H9 (cell line): Measurements from ENCODE around the gene MAZ. TPM values are rescaled to one million over a fixed set of nuclear protein-coding genes. Genes with fewer than 3 reads are reported as not detected.

Experiments
- DNase-seq: peaks from one replicate; pipeline ENCODE4 v3.0.0-alpha.2; 2017
- H2AFZ ChIP-seq: one replicate; pipeline ENCODE4 v1.6.1; 2013; ENCODE audit warnings: mild to moderate bottlenecking, low read length, control low read depth, moderate library complexity
- H2AK5ac ChIP-seq: 2 replicates; pipeline ENCODE4 v1.6.1; 2013; ENCODE audit warnings: low read length, control low read depth, mixed read lengths; ENCODE audit not compliant: insufficient read length
- H2BK120ac ChIP-seq: one replicate; pipeline ENCODE4 v1.6.1; 2013; ENCODE audit warnings: low read depth, mild to moderate bottlenecking, low read length, control low read depth, inconsistent platforms; ENCODE audit not compliant: poor library complexity, severe bottlenecking
- H2BK12ac ChIP-seq: 2 replicates; pipeline ENCODE4 v1.6.1; 2013; ENCODE audit warnings: low read length, control low read depth, mixed read lengths, low read depth; ENCODE audit not compliant: insufficient read length
- H2BK15ac ChIP-seq: 2 replicates; pipeline ENCODE4 v1.6.1; 2013; ENCODE audit warnings: low read depth, low read length, control low read depth
- H2BK20ac ChIP-seq: one replicate; pipeline ENCODE4 v1.6.1; 2013; ENCODE audit warnings: low read depth, mild to moderate bottlenecking, low read length, control low read depth, inconsistent platforms; ENCODE audit not compliant: poor library complexity, severe bottlenecking
- H2BK5ac ChIP-seq: 2 replicates; pipeline ENCODE4 v1.6.1; 2013; ENCODE audit warnings: low read length, control low read depth, mixed read lengths; ENCODE audit not compliant: insufficient read length
- H3K14ac ChIP-seq: 2 replicates; pipeline ENCODE4 v1.6.1; 2013; ENCODE audit warnings: low read length, control low read depth; ENCODE audit not compliant: insufficient read depth
- H3K18ac ChIP-seq: 2 replicates; pipeline ENCODE4 v1.6.1; 2013; ENCODE audit warnings: low read depth, mild to moderate bottlenecking, mixed read lengths, low read length, control low read depth; ENCODE audit not compliant: insufficient read length
- H3K23ac ChIP-seq: 2 replicates; pipeline ENCODE4 v1.6.1; 2013; ENCODE audit warnings: low read length, control low read depth, mixed read lengths, low read depth; ENCODE audit not compliant: insufficient read length
- H3K23me2 ChIP-seq: 2 replicates; pipeline ENCODE4 v1.6.1; 2013; ENCODE audit warnings: low read depth, mild to moderate bottlenecking, mixed read lengths, low read length, control low read depth; ENCODE audit not compliant: insufficient read length, poor library complexity, severe bottlenecking
- H3K27ac ChIP-seq: 2 replicates; pipeline ENCODE4 v1.5.1; 2013; ENCODE audit warnings: low read length, control low read depth, mixed read lengths, low read depth; ENCODE audit not compliant: insufficient read length
- H3K27me3 ChIP-seq: 2 replicates; pipeline ENCODE4 v1.6.1; 2013; ENCODE audit warnings: low read length, control low read depth, inconsistent platforms; ENCODE audit not compliant: insufficient read depth
- H3K4ac ChIP-seq: 2 replicates; pipeline ENCODE4 v1.6.1; 2013; ENCODE audit warnings: low read depth, mild to moderate bottlenecking, control low read depth, inconsistent platforms, low read length, moderate library complexity
- H3K4me1 ChIP-seq: 2 replicates; pipeline ENCODE4 v1.6.1; 2013; ENCODE audit warnings: low read length, control low read depth, inconsistent platforms; ENCODE audit not compliant: insufficient read depth
- H3K4me2 ChIP-seq: 2 replicates; pipeline ENCODE4 v1.6.1; 2013; ENCODE audit warnings: low read length, control low read depth, mixed read lengths; ENCODE audit not compliant: insufficient read length, insufficient read depth
- H3K56ac ChIP-seq: 2 replicates; pipeline ENCODE4 v1.6.1; 2013; ENCODE audit warnings: low read depth, mild to moderate bottlenecking, mixed read lengths, low read length, control low read depth; ENCODE audit not compliant: insufficient read length
- H3K79me1 ChIP-seq: 2 replicates; pipeline ENCODE4 v1.6.1; 2013; ENCODE audit warnings: low read depth, mild to moderate bottlenecking, moderate library complexity, low read length, control low read depth, inconsistent platforms; ENCODE audit not compliant: insufficient read depth, poor library complexity, severe bottlenecking
- H3K79me2 ChIP-seq: 2 replicates; pipeline ENCODE4 v1.6.1; 2013; ENCODE audit warnings: low read length, control low read depth, inconsistent platforms; ENCODE audit not compliant: insufficient read depth
- H3K9ac ChIP-seq: 2 replicates; pipeline ENCODE4 v1.6.1; 2013; ENCODE audit warnings: low read length, control low read depth, mixed read lengths; ENCODE audit not compliant: insufficient read length; ENCODE audit errors: extremely low read depth
- H3K9me3 ChIP-seq: one replicate; pipeline ENCODE4 v1.6.1; 2013; ENCODE audit warnings: low read depth, low read length, inconsistent platforms; ENCODE audit not compliant: control insufficient read depth
- H3T11ph ChIP-seq: one replicate; pipeline ENCODE4 v1.6.1; 2013; ENCODE audit warnings: mild to moderate bottlenecking, low read length, control low read depth, inconsistent platforms
- H4K20me1 ChIP-seq: one replicate; pipeline ENCODE4 v1.6.1; 2013; ENCODE audit not compliant: control insufficient read depth, insufficient read length, insufficient read depth
- H4K5ac ChIP-seq: 2 replicates; pipeline ENCODE4 v1.6.1; 2013; ENCODE audit warnings: low read depth, mild to moderate bottlenecking, mixed read lengths, low read length, control low read depth; ENCODE audit not compliant: insufficient read length
- H4K8ac ChIP-seq: replicated peaks from 2 replicates; pipeline ENCODE4 v1.6.1; 2013; ENCODE audit warnings: low read length, control low read depth, mixed read lengths, low read depth; ENCODE audit not compliant: insufficient read length
- H4K91ac ChIP-seq: 2 replicates; pipeline ENCODE4 v1.6.1; 2013; ENCODE audit warnings: low read depth, mild to moderate bottlenecking, moderate library complexity, mixed read lengths, low read length, control low read depth; ENCODE audit not compliant: insufficient read length
- H3K27ac Mint-ChIP-seq, 3 experiments: 2 replicates in 2 of 3; 3 replicates in 1 of 3; pipeline ENCODE4 v1.8.0; 2020 to 2021; ENCODE audit warnings: mixed read lengths in 3 of 3, mild to moderate bottlenecking in 1 of 3, moderate library complexity in 1 of 3
- H3K27me3 Mint-ChIP-seq: 2 replicates; pipeline ENCODE4 v1.8.0; 2021; ENCODE audit warnings: low read depth, mild to moderate bottlenecking, moderate library complexity, mixed read lengths
- H3K36me3 Mint-ChIP-seq, 3 experiments: 2 replicates in 2 of 3; 3 replicates in 1 of 3; pipeline ENCODE4 v1.8.0; 2020 to 2021; ENCODE audit warnings: low read depth in 3 of 3, mixed read lengths in 3 of 3; ENCODE audit not compliant: insufficient read depth in 1 of 3
- H3K4me1 Mint-ChIP-seq, 2 experiments: 2 replicates each; pipeline ENCODE4 v1.8.0; 2020; ENCODE audit warnings: mixed read lengths in 2 of 2
- H3K4me3 Mint-ChIP-seq, 2 experiments: 2 replicates in 1 of 2; 3 replicates in 1 of 2; pipeline ENCODE4 v1.8.0; 2020 to 2021; ENCODE audit warnings: mild to moderate bottlenecking in 2 of 2, mixed read lengths in 2 of 2, moderate library complexity in 1 of 2
- H3K9me3 Mint-ChIP-seq, 2 experiments: 2 replicates in 1 of 2; 3 replicates in 1 of 2; pipeline ENCODE4 v1.8.0; 2020; ENCODE audit warnings: mild to moderate bottlenecking in 2 of 2, mixed read lengths in 2 of 2, moderate library complexity in 1 of 2
- CTCF ChIP-seq: fragments of 200-600 bp; sonication (generic); conservative IDR thresholded peaks from 3 replicates; pipeline ENCODE4 v1.8.0; 2021; ENCODE audit warnings: antibody characterized with exemption, mild to moderate bottlenecking
- WGBS: extraction: QIAGEN DNeasy Blood & Tissue Kit; methylation state at CpG from one replicate; pipeline ENCODE4 v1.1.7; 2013; ENCODE audit warnings: missing lambda C conversion rate, low lambda C conversion rate, mixed read lengths; ENCODE audit not compliant: insufficient read length; ENCODE audit errors: extremely low coverage; 5-methylcytosine and 5-hydroxymethylcytosine counted together
- total RNA-seq: library from RNA; stranded (reverse); gene quantifications from 2 replicates; pipeline ENCODE4 v1.2.1, GENCODE V29; 2021

MAZ gene
- total RNA-seq, 1 experiment from 2014 or later: 412 TPM

DNA sequence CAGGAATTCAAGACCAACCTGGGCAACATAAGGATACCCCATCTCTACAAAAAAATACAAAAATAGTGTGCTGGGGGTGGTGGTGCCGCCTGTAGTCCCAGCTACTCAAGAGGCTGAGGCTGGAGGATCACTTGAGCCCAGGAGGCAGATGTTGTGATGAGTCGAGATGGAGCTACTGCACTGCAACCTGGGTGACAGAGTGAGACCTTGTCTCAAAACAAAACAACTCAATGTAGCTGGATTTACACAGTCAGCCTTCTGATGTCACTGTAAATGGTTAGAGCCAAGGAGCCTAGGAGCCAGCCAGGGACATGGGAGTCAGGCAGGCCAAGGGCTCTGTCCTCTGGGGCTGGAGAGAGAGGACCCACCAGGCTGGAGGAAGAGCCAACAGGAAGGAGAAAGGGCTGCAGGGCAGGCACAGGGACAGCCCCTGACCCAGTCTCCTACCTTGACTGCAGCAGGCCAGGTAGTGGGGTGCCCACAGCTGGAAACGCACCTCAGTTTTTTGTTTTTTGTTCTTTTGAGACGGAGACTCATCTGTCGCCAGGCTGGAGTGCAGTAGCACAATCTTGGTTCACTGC, 48.3 kb downstream of the MAZ start:
- Histone ChIP-seq H3K4ac (no peak overlapping the region), H4K91ac (no peak overlapping the region), H3T11ph (no peak overlapping the region), H4K20me1 (no peaks in the 10 kb centered on the region), H3K14ac (no peak overlapping the region), H3K79me2 (no peaks in the 10 kb centered on the region), H3K23me2 (no peaks in the 10 kb centered on the region), H2AK5ac (no peak overlapping the region), H2BK120ac (no peak overlapping the region), H3K27ac (no peak overlapping the region), H4K5ac (no peak overlapping the region), H3K4me1 (no peaks in the 10 kb centered on the region), H3K9ac (no peak overlapping the region), H3K27me3 (no peaks in the 10 kb centered on the region), H2BK20ac (no peak overlapping the region), H3K4me2 (no peak overlapping the region), H2BK12ac (no peak overlapping the region), H3K56ac (no peak overlapping the region), H3K18ac (no peak overlapping the region), H3K79me1 (no peaks in the 10 kb centered on the region), H2AFZ (no peak overlapping the region), H2BK5ac (no peak overlapping the region), H4K8ac (no peak overlapping the region), H3K9me3 (no peaks in the 10 kb centered on the region), H3K23ac (no peak overlapping the region), H2BK15ac (no peak overlapping the region)
- Mint-ChIP-seq H3K9me3 (no peaks in the 10 kb centered on the region), H3K36me3 (peaks cover 8 to 16% (median 16%) of the 10 kb centered on the region in 3 experiments; a peak in 6 of 7 replicates), H3K4me3 (no peak overlapping the region), H3K4me1 (peaks cover 4 to 5% of the 10 kb centered on the region in 2 experiments), H3K27ac (peak overlapping the region in 1 of 3 experiments; percentile 49; a peak in 1 of 7 replicates), H3K27me3 (no peaks in the 10 kb centered on the region)
- no peak for TF ChIP-seq CTCF
- no peak for DNase-seq
- no CpG with 5 or more reads among the region's 5 CpGs for WGBS
